HG03060 (cell line): ENCODE results near the gene WNT5A.

ENCODE experiments used
- ATAC-seq: cut with Tn5 transposase; IDR thresholded peaks from one replicate; pipeline ENCODE4 v1.9.1; 2021; ENCODE audit warnings: low read depth, moderate number of reproducible peaks; ENCODE audit not compliant: unreplicated experiment

The WNT5A gene

GRCh38 chr3:55483196-55484095 lies 3.7 kb downstream of the WNT5A start:
- ATAC-seq: no peak

DNA sequence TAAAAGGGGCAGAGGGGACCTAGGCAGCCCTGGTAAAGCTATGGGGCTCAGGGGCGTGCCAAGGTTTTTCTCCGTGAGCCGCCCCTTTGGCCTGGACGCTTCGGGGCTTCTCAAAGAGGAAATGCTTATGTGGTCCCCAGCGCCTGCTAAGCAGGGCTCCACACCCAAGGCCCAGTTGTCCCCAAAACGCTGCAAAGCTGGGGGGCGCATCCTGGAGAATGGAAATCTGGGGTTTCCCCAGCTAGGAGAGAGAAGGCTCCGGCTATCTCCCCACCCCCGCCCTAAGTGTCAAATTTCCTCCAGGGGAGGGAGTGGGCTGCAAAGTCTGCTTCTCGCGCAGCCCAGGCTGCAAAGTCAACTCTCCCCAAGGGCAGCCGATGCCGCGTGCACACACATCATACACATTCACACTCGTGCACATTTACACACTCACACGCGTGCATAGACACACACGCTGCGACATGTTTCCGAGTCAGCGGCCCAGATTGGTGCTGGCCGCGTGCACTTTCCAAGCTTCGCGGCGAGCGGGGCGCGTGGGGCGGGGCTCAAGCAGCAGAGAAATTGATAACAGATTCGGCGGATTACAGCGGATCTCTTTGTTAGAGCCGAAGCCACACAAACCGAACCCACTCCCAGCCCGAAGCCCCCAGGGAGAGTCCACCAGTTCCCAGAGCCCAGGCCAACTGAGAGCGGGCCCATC lies 4.5 kb downstream of the WNT5A start:
- no peak for ATAC-seq

- no peak for ATAC-seq
Observed at GRCh38 chr3:55481744-55482495, 5.2 kb downstream of the WNT5A start.

DNA sequence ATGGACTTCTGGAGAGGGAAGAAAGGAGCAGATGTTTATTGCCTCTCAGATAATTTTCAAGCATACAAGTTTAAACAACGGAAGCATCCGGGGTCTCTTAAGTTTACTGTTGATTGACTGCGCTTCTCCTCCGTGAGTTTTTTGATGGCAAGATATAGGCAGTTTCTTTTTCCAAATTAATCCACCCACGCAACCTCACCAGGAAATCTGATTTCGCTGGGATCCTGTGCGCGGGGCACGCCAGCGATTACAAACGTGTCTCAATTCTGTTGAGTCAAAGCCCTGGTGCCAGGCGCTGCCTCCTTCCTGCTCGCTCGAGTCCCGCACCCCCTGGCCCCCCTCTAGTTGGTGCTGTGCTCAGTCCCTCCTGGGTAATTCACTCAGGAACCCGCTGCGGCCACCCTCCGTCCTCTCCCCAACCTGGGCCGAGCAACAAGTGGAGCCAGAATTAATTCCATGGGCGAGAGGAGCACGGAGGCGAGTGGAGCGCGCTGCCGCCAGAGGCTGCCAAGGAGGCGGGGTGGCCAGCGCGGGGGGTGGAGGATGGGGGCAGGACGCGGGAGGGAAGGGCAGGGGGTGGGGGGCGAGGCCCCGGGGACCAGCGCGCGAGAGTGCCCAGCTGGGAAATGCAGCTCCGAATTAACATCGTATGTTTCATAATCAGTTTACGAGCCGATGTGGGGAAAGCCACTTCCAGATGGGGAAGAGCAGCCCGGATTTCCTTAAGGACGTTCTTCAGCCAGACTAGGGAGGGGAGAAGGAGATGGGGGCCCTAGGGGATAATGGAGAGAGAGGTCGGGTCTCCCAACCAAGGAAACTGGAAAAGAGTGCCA lies 6.0 kb downstream of the WNT5A start:
- no peak for ATAC-seq

GRCh38 chr3:55477306-55478303 lies 9.5 kb downstream of the WNT5A start:
- no peak for ATAC-seq

- ATAC-seq: no peak
Observed at GRCh38 chr3:55476515-55476914, 10.6 kb downstream of the WNT5A start.

- ATAC-seq: no peak
Observed at GRCh38 chr3:55474213-55474632, 12.9 kb downstream of the WNT5A start.

DNA sequence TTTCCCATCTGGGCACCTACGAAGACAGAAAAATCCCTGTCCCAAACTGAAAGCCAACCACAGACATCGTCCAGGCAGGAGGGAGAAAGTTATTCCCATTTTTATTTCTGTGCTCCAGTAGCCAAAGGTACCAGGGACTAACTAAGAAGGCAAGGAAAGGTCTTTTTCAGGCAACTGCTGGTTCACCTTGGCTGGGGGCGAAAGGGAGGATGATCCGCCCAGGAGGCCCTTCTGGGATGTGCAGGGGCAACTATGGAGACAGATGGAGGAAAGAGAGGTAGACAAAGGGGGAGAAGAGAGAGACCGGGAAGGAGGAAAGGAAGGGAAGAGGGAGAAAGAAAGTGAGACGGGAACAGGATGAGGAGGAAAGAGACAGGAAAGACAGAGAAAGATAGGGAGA lies 13.3 kb downstream of the WNT5A start:
- ATAC-seq: no peak

DNA sequence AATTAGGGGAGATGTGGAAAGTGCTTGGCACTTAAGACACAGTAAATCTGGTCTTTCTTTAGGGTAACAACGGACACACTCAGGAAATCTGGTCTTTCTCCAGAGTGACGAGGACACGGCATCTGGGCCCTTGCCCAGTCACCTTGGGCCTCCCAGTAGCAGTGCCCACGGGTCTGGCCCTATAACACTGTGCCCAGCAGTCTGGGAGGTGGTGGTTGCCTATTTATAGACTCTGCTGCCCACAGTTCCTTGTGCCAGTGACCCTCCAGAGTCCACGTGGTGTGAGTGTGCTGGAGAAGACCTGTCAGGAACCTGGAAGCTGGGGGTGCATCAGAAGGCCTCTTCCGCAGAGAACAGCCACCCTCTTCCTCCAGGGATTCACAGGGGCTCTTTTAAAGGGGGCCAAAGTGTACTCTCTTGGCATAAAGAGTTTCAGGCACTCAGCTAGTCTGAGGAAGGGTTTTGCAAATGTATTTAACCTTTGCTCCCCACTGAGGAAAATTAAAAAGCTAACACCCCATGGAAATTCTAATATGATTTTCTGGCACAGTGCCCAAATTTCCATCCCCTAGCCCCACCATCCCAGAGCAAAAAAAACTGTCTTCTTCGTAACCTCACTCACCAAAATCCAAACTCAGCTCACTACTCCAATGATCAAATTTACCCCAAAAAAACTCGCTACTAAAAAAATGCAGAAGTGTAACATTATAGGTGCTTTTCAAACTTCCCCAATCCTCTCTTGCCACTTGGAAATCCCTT lies 15.4 kb downstream of the WNT5A start:
- ATAC-seq: no peak

GRCh38 chr3:55471084-55471483 lies 16.0 kb downstream of the WNT5A start:
- ATAC-seq: no peak

- ATAC-seq: no peak
Observed at GRCh38 chr3:55469957-55470526, 17.1 kb downstream of the WNT5A start.

DNA sequence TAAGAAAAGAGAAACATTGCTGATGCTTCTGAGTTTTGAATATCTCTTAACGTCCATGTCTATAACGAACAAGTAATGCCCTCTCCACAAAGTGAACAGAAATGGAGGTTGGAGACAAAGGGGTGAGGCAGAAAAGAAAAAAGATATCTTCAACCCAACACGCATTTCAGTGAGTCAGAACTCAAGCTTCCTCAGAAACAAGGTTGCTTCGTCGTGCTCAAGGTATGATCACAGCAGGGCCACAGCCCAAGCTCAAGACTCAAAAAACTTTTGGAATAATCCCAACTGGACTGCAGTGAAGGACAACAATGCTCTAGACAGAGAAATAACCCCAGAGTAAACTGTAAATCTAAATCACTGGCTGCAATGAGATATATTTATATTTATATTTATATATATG lies 18.9 kb downstream of the WNT5A start:
- no peak for ATAC-seq

GRCh38 chr3:55467099-55467498 lies 20.0 kb downstream of the WNT5A start:
- no peak for ATAC-seq

DNA sequence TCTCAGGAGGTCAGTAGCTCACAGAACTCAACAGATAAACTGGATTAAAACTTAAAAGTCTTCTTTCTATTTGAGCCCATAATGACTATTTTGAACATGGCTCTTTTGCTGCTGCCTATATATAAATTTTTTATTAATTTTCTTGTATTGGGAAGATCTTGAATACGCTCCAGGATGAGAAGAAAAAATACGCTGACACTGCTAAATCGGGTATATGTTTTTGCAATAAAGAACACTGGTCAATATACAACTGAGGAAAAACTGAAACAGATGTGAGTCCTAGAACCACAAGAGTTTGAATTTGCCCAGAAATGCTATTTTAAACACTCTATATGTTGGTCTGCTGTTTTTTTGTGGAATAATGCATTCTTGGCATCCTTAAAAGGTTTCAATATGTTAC lies 20.6 kb downstream of the WNT5A start:
- ATAC-seq: no peak

DNA sequence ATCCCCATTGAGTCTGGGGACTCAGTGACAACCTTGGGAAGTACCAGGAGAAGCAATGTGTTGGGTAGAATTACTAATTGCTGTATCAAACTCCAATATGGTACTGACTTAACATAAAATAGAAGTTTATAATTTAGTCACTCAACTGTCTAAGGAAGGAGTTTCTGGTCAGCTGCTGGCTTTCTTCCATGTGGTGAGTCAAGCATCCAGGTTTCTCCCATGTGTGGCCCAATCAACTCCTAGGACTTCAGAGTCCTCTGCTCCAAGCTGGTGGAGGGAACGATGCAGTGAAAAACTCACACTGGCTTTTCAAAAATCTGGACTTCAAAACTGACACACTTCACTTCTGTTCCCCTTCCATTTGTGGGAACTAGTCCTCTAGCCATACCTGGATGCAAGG lies 25.2 kb downstream of the WNT5A start:
- no peak for ATAC-seq

DNA sequence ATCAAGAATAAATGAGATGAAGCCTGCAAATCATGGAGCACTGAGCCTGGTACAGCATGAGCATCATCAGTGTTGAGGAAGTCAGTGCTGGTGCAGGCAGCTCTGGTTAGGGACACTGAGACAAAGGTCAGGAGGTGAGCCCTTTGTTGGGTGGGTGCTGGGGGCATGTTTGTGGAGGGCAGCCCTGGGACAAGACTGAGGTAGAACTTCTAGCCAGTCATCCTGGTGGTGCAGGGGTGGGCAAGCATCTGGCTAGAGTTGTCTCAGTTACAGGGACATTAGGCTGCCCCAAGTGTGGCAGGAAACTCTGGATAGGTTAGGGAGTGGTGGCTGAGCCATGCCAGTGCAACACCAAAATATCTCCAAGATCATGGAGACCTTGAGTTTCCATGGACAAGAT lies 27.3 kb downstream of the WNT5A start:
- ATAC-seq: no peak

GRCh38 chr3:55458181-55458790 lies 28.8 kb downstream of the WNT5A start:
- ATAC-seq: no peak

GRCh38 chr3:55455915-55456314 lies 31.2 kb downstream of the WNT5A start:
- no peak for ATAC-seq
